ENCODE results near the gene CDKN2B-AS1. TPM values are rescaled to one million over a fixed set of nuclear protein-coding genes. Genes with fewer than 3 reads are reported as not detected.
"Not testable (repeated sequence)": the region's sequence is repeated elsewhere in the genome, so short reads cannot be mapped to it uniquely, and the experiment has no call there.

Gene CDKN2B-AS1
- not detected for total RNA-seq
- 0.61 TPM for polyA plus RNA-seq (2013, experiment 1 of 2)
- 0.37 TPM for polyA plus RNA-seq (2013, experiment 2 of 2)
- long read RNA-seq, experiment 1 = 0 reads
- long read RNA-seq, experiment 2, partial matches to known transcripts = 0 of 1 reads
- long read RNA-seq, experiment 2, other reads (novel, unspliced or antisense) = 1 of 1 reads
- long read RNA-seq, experiment 3 = 0 reads
- long read RNA-seq, experiment 4 = 0 reads

DNA sequence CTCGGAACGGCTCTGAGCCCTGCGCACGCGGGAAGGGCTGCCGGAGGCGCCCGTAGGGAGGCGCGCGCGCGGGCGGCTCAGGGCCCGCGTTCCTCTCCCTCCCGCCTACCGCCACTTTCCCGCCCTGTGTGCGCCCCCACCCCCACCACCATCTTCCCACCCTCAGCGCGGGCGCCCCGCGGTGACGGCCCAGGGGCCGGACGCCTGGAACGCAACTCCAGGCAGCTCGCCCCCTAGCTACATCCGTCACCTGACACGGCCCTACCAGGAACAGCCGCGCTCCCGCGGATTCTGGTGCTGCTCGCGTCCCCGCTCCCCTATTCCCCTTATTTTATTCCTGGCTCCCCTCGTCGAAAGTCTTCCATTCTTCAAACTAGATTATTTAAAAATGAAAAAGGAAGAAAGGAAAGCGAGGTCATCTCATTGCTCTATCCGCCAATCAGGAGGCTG, at the start of gene CDKN2B-AS1:
Gene CDKN2B-AS1, plus strand, starts transcription at position 236 of the 450 bp plus-strand sequence.
- peaks cover 96% of the 10 kb centered on the region for H3K27me3 ChIP-seq (ENCODE audit: control insufficient read depth, insufficient read depth, low read length, poor library complexity, severe bottlenecking)
- no peaks in the 10 kb centered on the region for H3K9me3 ChIP-seq (ENCODE audit: control insufficient read depth, low read length)
- Mint-ChIP-seq H3K4me1 (peaks cover 18% of the 10 kb centered on the region), H3K9me3 (no peaks in the 10 kb centered on the region), H3K4me3 (peak within 1 kb of the TSS; percentile 64), H3K27ac (no peak within 1 kb of the TSS), H3K27me3 (ENCODE audit: insufficient read depth) (peaks cover 87% of the 10 kb centered on the region), H3K36me3 (ENCODE audit: low read depth) (no peaks in the 10 kb centered on the region)
- DNase-seq = peak; percentile 79
- H3K36me3 ChIP-seq (ENCODE audit: control insufficient read depth, insufficient read depth, low read length) = no peaks in the 10 kb centered on the region
- H3K27ac ChIP-seq (ENCODE audit: low read depth, low read length) = no peak within 1 kb of the TSS
- H3K4me1 ChIP-seq (ENCODE audit: control insufficient read depth, insufficient read depth, low read length) = no peaks in the 10 kb centered on the region
- H3K9ac ChIP-seq (ENCODE audit: extremely low read depth, low read length, poor library complexity, severe bottlenecking) = peak within 1 kb of the TSS; percentile 56
- peak within 1 kb of the TSS; percentile 87 for H3K4me3 ChIP-seq (ENCODE audit: low read length)
- TF ChIP-seq, protein P1, sequence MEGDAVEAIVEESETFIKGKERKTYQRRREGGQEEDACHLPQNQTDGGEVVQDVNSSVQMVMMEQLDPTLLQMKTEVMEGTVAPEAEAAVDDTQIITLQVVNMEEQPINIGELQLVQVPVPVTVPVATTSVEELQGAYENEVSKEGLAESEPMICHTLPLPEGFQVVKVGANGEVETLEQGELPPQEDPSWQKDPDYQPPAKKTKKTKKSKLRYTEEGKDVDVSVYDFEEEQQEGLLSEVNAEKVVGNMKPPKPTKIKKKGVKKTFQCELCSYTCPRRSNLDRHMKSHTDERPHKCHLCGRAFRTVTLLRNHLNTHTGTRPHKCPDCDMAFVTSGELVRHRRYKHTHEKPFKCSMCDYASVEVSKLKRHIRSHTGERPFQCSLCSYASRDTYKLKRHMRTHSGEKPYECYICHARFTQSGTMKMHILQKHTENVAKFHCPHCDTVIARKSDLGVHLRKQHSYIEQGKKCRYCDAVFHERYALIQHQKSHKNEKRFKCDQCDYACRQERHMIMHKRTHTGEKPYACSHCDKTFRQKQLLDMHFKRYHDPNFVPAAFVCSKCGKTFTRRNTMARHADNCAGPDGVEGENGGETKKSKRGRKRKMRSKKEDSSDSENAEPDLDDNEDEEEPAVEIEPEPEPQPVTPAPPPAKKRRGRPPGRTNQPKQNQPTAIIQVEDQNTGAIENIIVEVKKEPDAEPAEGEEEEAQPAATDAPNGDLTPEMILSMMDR (conservative IDR thresholded peaks at IDR 0.05) = no peak
- WGBS, 2 experiments (ENCODE audit: insufficient coverage in 1 of 2, insufficient read length in 1 of 2) = 0% methylated on average over 17 to 42 of the region's 43 CpGs

DNA sequence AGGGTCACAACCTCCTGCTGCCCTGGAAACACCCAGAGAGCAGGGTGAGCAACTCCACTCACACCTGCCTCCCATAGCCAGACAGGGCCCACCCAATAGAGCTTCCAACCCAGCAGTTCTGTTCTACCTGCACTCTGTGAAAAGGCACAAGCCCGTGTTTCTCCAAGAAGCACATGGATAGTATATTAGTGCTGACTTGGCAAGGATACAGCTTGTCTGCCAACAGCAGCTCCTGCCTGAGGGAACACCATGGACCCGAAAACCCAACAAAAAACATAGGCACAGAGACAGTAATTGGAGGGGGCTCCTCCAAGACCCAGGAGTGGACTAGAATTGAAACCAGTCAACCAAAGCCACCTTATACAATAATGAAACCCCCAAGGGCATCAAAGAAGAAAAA, 49.0 kb upstream of the CDKN2B-AS1 start:
- Histone ChIP-seq H3K4me3 (ENCODE audit: low read length) (no peak overlapping the region), H3K9ac (ENCODE audit: extremely low read depth, low read length, poor library complexity, severe bottlenecking) (no peak overlapping the region), H3K9me3 (ENCODE audit: control insufficient read depth, low read length) (no peaks in the 10 kb centered on the region), H3K4me1 (ENCODE audit: control insufficient read depth, insufficient read depth, low read length) (no peaks in the 10 kb centered on the region), H3K27ac (ENCODE audit: low read depth, low read length) (no peak overlapping the region), H3K36me3 (ENCODE audit: control insufficient read depth, insufficient read depth, low read length) (no peaks in the 10 kb centered on the region), H3K27me3 (ENCODE audit: control insufficient read depth, insufficient read depth, low read length, poor library complexity, severe bottlenecking) (no peaks in the 10 kb centered on the region)
- TF ChIP-seq, protein P1 (conservative IDR thresholded peaks at IDR 0.05) = no peak
- Mint-ChIP-seq H3K9me3 (peaks cover 1% of the 10 kb centered on the region), H3K36me3 (ENCODE audit: low read depth) (no peaks in the 10 kb centered on the region), H3K4me3 (no peak overlapping the region), H3K27ac (no peak overlapping the region), H3K4me1 (no peaks in the 10 kb centered on the region), H3K27me3 (ENCODE audit: insufficient read depth) (peaks cover 6% of the 10 kb centered on the region)
- no peak for DNase-seq
- WGBS, 2 experiments (ENCODE audit: insufficient coverage in 1 of 2, insufficient read length in 1 of 2) = 96% methylated on average over 2 of the region's 2 CpGs; no CpG with 5 or more reads in 1 of the 2 experiments

DNA sequence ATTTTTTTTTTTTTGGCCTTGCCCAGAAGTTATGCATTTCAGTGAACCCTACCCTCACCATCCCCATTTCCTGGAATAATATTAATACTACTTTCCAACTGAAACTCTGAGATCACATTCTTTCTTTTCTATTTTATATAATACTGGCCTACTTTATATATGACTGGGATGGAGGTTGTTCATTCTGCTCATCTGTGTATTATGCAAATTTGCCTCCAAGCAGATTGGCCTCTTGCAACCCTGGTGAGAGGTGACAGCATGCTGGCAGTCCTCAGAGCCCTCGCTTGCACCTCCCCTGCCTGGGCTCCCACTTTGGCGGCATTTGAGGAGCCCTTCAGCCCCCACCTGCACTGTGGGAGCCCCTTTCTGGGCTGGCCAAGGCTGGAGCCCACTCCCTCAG, 35.8 kb upstream of the CDKN2B-AS1 start:
- peaks cover 43% of the 10 kb centered on the region for H3K27me3 ChIP-seq (ENCODE audit: control insufficient read depth, insufficient read depth, low read length, poor library complexity, severe bottlenecking)
- H3K4me1 ChIP-seq (ENCODE audit: control insufficient read depth, insufficient read depth, low read length) = no peaks in the 10 kb centered on the region
- peaks cover 6% of the 10 kb centered on the region for H3K9me3 ChIP-seq (ENCODE audit: control insufficient read depth, low read length)
- H3K27ac ChIP-seq (ENCODE audit: low read depth, low read length) = no peak overlapping the region
- Mint-ChIP-seq H3K4me1 (no peaks in the 10 kb centered on the region), H3K36me3 (ENCODE audit: low read depth) (no peaks in the 10 kb centered on the region), H3K27me3 (ENCODE audit: insufficient read depth) (peaks cover 56% of the 10 kb centered on the region), H3K9me3 (peaks cover 12% of the 10 kb centered on the region), H3K27ac (no peak overlapping the region), H3K4me3 (no peak overlapping the region)
- no peak overlapping the region for H3K4me3 ChIP-seq (ENCODE audit: low read length)
- H3K9ac ChIP-seq (ENCODE audit: extremely low read depth, low read length, poor library complexity, severe bottlenecking) = no peak overlapping the region
- 88% methylated on average over 2 of the region's 2 CpGs; no CpG with 5 or more reads in 1 of the 2 experiments for WGBS, 2 experiments (ENCODE audit: insufficient coverage in 1 of 2, insufficient read length in 1 of 2)
- TF ChIP-seq, protein P1 (conservative IDR thresholded peaks at IDR 0.05) = no peak
- no peaks in the 10 kb centered on the region for H3K36me3 ChIP-seq (ENCODE audit: control insufficient read depth, insufficient read depth, low read length)
- DNase-seq = no peak

DNA sequence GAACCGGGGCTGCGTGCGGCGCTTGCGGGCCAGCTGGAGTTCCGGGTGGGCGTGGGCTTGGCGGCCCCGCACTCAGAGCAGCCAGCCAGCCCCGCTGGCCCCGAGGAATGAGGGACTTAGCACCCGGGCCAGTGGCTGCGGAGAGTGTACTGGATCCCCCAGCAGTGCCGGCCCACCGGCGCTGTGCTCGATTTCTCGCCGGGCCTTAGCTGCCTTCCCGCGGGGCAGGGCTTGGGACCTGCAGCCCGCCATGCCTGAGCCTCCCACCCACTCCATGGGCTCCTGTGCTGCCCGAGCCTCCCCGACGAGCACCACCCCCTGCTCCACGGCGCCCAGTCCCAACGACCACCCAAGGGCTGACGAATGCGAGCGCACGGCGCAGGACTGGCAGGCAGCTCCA, 35.3 kb upstream of the CDKN2B-AS1 start:
- WGBS, 2 experiments (ENCODE audit: insufficient coverage in 1 of 2, insufficient read length in 1 of 2) = 95 to 96% methylated on average over 5 to 19 of the region's 33 CpGs

More for the DNA sequence above, 35.3 kb upstream of the CDKN2B-AS1 start:
- H3K9ac ChIP-seq (ENCODE audit: extremely low read depth, low read length, poor library complexity, severe bottlenecking); H3K9me3 ChIP-seq (ENCODE audit: control insufficient read depth, low read length); H3K4me1 Mint-ChIP-seq; H3K27ac Mint-ChIP-seq; H3K27ac ChIP-seq (ENCODE audit: low read depth, low read length); H3K36me3 ChIP-seq (ENCODE audit: control insufficient read depth, insufficient read depth, low read length); H3K4me3 Mint-ChIP-seq; H3K4me1 ChIP-seq (ENCODE audit: control insufficient read depth, insufficient read depth, low read length); DNase-seq; H3K4me3 ChIP-seq (ENCODE audit: low read length); H3K36me3 Mint-ChIP-seq (ENCODE audit: low read depth): not testable (repeated sequence)
- peaks cover 13% of the 10 kb centered on the region for H3K9me3 Mint-ChIP-seq
- peaks cover 47% of the 10 kb centered on the region for H3K27me3 ChIP-seq (ENCODE audit: control insufficient read depth, insufficient read depth, low read length, poor library complexity, severe bottlenecking)
- peaks cover 59% of the 10 kb centered on the region for H3K27me3 Mint-ChIP-seq (ENCODE audit: insufficient read depth)
